GM19351 (cell line): ENCODE data around the gene ZSCAN31.

Experiments used
- ATAC-seq: cut with Tn5 transposase; IDR thresholded peaks from one replicate; pipeline ENCODE4 v1.9.1; 2021; ENCODE audit warnings: mild to moderate bottlenecking, moderate library complexity; ENCODE audit not compliant: unreplicated experiment

Gene ZSCAN31

DNA sequence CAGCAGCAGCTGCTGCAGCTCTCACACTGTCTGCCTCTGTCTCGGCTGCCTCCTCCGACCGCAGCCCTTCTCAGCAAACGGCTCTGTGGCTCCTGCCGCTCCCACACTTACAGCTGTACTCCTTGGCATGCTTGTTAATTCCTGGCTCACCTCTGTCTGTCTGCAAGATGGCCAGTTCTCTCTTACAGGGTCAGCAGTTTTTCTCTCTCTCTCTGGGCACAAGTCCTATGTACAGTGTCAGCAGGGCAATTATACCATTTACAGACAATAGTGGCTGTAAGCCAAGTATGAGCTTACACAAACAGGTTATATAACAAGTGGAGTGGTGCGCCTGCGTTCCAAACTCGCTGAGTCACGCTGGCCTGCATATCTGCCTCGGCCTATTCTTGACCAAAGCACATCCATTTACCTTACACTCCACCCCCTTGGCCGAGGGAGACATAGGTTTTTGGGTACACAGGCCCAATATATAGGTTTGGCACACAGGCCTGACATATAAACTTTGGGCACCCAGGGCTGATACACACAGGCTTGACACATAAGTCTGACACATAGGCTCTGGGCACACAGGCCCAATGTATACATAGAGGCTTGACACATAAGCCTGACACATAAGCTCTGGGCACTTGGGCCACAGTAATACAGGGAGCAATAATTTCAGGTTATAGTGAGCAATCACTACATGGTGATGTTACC lies 18.2 kb upstream of the ZSCAN31 start:
- no peak for ATAC-seq

DNA sequence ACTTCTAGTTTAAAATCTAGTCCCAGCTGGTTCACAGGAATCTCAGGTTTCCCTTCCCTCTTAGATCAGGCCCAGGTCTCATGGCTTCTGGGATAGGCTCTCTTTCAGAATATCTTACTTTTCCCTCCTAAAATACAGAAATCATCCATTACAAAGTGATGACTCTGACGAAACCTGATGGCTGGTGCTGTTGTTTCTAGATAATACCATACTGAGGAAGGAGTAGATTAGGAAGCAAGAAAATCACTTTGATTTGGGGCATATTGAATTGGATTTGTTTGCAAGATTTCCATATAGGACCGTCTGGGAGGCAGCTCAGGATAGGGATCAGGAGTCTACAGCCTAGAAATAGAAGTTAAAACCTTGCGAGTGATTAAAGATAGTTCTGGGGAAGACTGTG lies 17.4 kb upstream of the ZSCAN31 start:
- ATAC-seq = no peak

DNA sequence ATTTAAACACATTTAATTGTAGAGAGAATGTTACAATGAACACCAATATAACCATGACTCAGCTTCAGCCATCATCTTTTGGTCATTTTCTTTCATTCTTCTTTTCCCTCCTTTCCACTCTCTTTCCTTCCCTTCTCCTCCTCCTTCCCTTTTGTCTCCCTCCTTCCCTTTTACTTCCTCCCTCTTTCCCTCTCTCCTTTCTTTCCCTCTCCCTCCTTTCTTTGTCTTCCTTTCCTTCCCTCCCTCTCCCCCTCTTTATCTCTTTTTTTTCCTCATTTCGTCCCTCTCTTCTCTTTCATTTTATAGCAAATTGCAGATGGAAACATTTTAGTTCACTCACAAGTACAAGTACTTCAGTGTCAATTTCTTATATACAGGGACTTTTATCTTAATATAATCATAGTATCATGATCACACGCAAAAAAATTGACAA lies 15.6 kb upstream of the ZSCAN31 start:
- ATAC-seq = no peak

DNA sequence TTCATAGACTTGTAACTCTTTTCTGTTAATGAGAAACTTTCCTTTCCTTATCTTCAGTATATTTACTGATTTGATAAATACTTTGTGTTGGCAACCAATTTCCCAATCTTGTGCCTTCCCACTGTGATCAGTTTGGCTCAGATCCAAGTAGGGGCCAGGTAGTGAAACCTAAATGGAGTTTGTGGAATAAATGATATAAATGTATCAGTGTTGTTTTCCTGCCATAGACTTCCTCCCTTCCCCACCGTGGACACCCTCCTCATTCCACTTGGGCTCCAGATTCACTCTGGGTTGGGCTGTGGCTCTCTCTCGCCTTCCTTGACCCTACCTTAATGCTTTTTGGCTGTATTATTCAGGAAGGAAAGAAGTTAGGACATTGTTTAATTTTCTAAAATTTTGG lies 15.1 kb upstream of the ZSCAN31 start:
- ATAC-seq = no peak

DNA sequence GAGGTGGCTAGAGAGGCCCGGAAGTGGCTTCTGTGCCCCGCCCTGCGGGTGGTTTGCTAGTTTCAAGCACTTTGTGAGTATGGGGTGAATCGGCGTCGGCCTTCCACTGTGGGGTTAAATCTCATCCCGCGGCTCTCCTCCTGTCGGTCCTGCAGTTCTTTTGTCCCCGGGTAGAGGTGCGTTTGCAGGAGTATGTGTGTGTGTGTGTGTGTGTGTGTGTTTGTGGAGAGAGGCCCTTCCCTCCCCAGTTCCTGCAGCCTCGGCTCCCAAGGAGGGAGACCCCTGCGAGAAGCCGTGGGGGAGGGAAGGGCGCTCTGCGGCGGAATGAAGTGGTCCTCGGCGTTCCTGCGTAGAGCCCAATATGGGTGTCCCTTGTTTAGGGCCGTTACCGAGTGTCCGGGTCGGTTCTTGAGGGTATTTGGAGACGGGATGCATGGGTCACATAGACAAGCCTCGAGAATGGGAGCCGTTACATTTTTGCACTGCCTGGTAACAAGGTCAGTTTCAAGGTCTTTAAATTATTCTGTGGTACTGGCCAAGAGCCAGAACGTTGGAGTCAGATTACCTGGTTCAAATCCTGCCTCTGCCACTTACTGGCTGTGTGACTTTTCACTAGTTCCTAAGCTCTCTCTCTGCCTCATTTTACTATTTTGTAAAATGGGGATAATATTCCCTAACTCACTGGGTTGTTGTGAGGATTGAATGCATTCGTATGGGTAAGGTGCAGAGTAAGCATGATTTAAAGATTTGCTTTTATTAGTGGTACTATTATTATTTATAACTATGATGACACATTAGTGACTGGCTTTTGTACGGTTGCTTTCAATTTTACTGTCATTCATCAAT lies 14.2 kb upstream of the ZSCAN31 start, which contains the start of gene ZKSCAN3:
TSS of gene ZKSCAN3 (plus strand) at position 56 of the 846 bp plus-strand sequence. CDS start 9,640 bp downstream, outside the sequence.
- ATAC-seq = peak; percentile 99

DNA sequence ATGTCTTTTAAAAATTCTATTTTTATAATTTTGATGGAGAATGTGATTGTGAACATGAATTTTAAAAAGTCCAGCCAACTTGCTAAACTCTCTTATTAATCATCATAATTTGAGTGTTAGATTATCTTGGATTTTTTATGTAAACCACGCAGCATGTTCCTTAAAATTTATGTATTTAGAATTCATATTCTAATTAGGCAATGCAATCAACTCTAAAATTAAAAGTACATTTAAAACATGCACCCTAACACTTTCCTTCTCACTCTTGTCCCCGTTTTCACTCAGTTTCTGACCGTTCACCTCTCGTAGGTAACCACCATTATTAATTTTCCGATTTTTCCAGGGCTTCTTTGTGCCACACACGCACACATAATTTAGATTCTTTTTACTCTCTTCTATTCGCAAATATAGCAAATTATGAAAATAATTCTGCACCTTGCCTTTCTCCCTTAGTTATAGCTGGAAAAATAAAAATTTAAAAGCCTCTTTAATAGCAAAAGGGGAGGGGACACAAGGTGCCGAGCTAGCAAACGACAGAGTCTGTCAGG lies 13.5 kb upstream of the ZSCAN31 start:
- ATAC-seq = no peak

DNA sequence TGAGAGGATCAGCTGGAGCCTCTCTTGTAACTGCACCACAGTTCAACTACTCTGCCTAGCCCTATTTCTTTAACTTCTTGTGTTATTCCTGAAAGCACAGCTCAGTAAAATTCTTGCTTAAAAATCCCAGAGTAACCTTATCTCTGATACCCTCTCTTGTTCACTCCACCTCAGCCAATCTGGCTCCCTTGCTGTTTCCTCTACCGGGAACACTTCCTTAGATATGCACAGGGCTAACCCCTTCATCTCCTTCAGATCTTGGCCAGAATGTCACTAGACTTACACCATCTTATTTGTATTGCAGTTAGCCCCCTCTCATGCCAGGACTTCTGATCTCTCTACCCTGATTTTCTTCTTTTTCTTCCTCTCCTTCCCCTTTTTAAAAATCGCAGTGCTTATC lies 11.2 kb upstream of the ZSCAN31 start:
- ATAC-seq = no peak

DNA sequence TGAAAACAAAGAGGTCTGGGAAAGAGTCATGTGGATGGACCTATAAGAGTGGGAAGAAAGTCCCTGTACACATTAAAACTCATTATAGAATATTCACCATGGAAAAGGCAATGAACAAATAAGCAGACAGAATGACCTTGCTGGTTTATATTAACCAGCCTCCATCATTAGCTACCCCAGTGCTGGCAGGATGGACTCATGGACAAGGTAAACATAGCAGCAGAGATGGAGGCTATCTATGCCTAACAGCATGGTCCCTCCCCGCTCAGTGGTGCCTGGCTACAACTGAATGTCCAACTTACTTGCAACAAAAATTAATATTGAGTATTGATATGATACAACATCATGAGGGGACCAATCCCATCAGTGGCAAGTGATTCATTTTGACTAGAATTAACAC lies 9.3 kb upstream of the ZSCAN31 start:
- ATAC-seq = no peak

DNA sequence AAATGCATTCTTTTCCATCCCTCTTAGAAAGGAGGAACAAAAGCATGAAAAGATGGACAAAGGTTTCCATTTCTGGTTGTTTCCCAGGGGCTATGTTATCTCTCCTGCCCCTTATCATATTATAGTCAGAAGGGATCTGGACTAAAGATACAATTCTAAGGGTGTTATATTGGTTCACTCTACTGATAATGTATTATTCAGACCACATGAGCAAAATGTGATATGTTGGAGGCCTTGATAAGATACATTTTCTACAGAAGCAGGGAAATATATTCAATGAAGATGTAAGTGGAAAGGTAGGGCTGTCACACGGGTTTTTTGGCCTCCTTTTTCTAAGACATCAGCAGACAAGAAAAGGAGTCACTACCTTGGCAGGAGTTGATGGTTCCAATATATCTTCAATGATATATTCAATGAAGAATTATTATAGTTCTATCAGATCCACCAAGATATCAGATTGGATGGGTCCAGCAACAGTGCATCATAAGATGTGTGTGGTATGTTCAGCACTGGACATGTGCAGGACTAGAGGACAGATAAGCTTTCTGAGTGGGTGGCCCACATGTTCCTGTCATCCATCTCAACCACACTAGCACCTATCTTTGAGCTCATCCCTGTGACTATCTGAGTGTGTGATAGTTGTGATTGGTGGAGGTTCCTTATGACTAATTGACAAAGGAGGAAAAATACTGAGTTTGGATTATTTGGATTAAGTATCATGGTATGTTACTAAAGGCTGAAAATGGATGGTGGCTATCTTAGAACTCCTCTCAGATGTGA lies 8.1 kb upstream of the ZSCAN31 start:
- ATAC-seq = no peak

DNA sequence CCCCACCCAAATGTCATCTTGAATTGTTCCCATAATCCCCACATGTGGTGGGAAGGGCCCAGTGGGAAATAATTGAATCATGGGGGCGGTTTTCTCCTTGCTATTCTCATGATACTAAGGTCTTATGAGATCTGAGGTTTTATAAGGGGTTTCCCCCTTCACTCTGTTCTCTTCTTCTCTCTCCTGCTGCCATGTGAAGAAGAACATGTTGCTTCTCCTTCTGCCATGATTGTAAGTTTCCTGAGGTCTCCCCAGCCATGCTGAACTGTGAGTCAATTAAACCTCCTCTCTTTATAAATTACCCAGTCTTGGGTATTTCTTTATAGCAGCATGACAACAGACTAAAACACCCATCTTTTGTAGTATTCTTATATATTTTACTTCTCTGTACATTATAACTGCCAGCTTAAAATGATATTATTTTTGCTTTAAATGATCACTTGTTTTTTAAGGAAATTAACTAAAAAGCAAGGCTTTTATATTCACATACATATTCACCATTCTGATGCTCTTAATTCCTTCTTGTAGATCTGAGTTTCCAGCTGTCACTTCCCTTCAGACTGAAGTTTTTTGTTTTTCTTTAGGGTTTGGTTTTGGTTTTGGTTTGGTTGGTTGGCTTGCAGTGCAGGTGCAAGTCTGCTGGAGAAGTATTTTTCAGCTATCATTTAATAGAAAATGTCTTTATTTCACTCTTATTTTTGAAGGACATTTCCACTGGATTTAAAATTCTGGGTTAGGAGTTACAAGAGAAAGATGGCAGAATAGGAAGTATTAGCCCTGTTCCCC lies 4.6 kb upstream of the ZSCAN31 start:
- ATAC-seq = no peak

DNA sequence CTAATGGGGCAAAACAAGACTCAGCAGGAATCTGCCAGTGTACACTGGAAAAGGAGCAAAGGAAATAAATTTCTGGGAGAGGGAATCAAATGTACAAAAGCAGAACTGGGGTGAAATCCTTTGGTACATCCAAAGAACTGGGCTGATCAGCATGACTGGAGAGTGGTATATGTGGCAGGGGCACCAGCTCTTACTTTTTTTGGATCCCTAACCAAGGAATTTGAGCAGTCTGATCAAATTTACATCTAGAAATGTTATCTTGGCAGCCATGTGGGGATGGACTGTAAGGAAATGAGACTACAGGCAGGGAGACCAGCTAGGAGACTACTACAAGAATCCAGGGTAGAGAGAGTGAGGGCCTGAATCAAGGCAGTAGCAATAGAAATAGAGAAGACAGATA lies 1.2 kb upstream of the ZSCAN31 start:
- no peak for ATAC-seq

DNA sequence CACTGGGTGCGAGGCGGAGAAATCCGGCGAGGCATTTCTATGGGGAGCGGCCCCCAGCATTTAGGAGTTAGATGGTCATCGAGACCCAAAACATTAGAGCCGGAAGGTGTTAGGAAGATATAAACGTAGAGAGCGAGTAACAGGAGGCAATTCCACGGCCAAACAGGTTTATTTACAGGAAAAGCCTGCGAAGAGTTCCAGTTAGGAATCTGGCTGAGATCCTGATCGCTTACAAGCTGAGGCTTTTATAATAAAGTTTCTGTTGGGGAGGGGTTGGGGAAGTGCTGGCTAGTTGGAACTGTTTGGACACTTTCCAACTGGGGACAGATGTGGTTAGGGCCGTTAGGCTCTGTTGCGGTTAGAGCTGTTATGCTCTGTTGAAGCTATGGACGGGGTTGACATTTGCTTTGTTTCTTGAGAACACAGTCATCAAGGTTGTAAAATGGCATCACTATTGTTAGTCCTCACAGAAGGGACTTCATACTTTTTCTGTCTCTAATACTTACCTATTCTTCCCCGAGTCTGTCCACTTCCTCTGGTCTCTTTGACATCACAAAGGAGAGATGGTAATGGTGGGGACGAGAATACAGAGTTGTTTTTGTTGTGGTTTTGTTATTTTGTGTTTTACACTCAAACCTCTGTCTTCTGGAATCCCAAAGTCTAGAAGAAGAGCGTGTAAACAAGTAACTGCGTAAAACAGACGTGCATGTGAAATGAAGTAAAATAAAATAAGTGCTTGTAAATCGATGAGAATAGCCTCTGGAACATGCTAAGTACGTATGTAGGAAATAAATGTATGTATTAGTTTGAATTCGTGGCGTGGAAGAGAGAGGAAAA lies 554 bp upstream of the ZSCAN31 start:
- ATAC-seq = peak; percentile 38

DNA sequence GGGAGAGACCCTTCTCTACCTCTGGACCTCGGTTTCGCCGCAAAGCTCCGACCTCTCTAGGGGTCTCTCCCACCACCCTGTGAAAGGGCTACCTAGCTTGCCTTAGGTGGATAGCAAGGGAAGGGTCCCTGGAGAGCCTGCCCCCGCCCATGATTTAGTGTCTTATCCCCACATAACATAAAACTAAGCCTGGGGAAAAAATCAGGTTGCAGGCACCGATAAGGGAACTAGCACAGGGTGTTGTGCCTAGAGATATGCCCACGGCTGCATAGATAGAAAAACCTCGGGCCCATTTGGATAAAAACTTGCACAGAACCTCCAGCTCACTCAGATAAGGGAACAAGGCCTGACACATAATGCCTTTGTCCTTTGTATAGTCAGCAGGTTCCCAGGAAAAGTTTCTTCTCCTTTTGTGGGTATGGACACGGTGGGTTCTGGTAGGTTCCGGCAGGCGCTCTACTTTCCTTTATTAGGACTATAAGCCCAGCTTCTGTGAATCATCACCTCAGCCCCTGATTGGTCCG lies 846 bp downstream of the ZSCAN31 start:
- ATAC-seq = no peak

DNA sequence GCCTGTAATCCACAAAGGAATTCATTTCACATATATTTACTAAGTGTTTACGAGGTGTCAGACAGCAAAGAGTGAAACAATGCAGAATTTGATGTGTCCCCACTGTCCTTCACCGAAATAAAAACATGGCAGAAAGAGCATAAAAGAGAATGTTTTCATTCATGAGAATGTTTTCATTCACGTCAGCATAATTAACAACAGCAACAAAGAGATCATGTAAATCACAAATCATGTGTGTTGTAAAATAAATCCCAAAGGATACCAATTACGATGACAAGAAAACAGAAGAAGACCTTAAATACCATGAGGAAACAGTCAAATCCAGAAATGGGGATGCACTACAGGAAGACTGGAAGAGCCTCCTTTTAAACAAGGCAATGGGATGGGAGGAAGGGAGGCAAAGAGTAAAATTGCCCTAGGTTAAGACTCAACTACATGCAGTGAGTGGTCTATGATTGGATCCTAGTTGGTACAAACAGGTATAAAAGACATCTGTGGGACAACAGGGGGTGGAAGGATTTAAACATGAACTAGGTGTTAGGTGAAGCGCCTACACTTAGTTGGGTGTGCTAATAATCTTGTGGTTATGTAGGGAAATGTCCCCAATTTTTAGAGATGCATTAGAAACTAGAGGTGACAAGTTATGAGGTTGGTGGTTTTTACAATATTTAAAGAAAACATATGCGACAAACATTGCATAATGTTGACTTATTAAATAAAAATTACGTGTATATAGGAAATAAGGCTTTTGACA lies 1.5 kb downstream of the ZSCAN31 start:
- no peak for ATAC-seq

DNA sequence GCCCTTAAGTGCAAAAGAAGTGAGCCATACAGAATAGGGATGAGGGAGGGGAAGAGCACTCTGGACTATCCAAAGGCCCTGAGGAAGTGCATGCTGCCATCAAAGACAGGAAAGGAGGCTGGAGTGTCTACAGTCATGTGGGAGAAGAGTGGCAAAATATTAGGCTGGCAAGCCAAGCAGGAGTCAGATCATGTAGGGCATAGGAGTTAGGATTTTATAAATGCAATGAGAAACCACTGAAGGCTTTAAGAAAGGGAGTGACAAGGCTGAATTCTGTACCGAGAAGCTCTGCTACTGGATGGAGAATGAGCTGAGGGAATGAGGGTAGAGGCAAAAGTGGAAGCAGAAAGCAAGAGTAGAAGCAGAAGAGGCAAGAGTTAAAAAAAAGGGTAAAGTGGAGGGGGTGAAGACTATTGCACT lies 2.3 kb downstream of the ZSCAN31 start:
- no peak for ATAC-seq

DNA sequence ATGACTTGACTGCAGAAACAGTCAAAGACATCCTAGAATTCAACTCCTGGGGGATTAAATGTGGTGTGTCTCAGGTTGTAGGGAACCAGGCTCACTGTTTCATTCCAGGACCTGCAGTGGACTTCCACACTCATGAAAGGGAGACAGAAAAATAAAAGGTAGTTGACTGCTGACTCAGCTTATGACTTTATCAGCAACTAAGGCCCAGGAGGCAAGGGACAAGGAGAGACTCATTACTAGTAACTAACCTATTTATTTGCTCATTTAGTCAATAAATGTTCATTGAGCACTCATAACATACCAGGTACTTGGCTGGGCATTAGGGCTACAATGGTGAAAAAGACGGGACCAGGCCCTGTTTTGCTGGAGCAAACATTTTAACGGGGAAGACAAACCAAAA lies 2.9 kb downstream of the ZSCAN31 start:
- ATAC-seq = no peak

DNA sequence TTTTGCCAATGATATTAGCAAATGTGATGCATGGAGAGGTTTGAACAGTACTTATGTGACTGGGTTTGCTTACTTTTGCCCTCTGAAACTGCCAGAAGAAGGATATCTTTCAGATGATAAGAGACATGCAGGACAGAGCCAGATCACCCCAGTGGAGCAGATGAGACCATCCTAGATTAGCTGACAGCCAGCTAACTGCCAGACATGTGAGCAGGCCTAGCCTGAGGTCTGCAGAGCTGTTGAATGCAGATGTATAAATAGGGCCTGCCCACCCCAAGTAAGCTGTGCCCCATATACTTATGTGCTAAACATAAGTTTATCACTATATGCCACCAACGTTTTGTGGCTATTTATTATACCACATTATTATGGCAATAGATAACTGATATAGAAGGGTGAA lies 5.9 kb downstream of the ZSCAN31 start:
- ATAC-seq = no peak

DNA sequence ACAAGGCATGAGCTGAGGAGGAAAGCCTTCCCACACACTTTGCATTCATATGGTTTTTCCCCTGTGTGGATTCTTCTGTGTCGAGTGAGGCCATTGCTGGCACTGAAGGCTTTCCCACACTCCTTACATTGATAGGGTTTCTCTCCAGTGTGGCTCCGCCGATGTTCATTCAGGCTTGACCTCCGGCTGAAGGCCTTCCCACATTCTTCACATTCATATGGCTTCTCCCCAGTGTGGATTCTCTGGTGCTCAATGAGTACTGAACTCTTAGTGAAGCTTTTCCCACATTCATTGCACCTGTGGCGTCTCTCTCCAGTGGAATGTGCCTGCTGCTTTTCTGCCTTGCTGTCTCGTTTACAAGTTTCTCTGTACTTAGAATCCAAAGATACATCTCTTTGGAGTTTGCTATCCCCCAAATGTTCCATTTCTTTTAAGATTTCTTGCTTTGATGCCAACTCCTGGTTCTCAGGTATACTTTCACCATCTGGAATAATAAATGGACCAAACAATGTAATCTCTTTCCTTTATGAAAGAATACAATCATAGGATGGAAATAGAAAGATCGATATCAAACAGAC lies 9.5 kb downstream of the ZSCAN31 start:
- ATAC-seq = no peak
